PC-3 (cell line): ENCODE results near the gene MTIF3.

ENCODE experiments used
- EZH2 ChIP-seq: fragments of 300-600 bp; sonication (generic); IDR thresholded peaks from one replicate; pipeline ENCODE4 v1.6.1; 2017; ENCODE audit warnings: antibody characterized with exemption, mild to moderate bottlenecking, low read length; ENCODE audit not compliant: unreplicated experiment
- TF ChIP-seq, protein P1 (sequence below): fragments of 300-600 bp; sonication (generic); conservative IDR thresholded peaks from 2 replicates; pipeline ENCODE4 v1.5.1; 2017; ENCODE audit warnings: antibody characterized with exemption, low read depth, mild to moderate bottlenecking, low read length

DNA sequence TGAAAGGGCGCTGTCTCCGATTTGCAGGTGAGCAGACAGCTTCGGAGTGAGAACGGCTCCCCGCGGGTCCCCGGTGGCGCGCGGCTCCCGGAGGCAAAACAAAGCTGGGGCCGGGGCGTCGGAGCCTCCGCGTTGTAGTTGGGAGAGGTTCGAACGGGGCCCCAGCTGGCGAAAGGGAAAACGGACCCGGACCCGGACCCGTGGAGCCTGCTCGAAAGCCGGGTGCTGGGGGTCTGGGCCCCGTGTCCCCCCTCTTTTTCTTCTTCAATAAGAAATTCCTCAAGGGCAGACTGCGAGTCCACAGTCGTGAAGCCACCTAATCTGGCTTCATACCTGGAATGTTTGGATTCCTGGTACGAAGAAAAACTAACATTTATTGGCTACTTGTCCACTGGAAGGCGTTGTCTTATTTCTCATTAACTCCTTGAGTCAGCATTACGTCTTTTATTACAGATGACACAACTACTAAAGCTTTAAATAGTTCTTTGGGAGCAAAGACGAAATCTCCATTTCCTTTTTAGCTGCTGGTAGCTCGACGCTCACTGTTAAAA lies 632 bp upstream of the MTIF3 start:
- TF ChIP-seq, protein P1, sequence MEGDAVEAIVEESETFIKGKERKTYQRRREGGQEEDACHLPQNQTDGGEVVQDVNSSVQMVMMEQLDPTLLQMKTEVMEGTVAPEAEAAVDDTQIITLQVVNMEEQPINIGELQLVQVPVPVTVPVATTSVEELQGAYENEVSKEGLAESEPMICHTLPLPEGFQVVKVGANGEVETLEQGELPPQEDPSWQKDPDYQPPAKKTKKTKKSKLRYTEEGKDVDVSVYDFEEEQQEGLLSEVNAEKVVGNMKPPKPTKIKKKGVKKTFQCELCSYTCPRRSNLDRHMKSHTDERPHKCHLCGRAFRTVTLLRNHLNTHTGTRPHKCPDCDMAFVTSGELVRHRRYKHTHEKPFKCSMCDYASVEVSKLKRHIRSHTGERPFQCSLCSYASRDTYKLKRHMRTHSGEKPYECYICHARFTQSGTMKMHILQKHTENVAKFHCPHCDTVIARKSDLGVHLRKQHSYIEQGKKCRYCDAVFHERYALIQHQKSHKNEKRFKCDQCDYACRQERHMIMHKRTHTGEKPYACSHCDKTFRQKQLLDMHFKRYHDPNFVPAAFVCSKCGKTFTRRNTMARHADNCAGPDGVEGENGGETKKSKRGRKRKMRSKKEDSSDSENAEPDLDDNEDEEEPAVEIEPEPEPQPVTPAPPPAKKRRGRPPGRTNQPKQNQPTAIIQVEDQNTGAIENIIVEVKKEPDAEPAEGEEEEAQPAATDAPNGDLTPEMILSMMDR: no peak
- no peak for TF ChIP-seq EZH2
